Right lobe of liver (tissue), 4 donors: ENCODE measurements around the gene SIGLEC12.

Experiments used
- CTCF ChIP-seq, 4 donors: fragments of 200-600 bp in 3 of 4; fragments of 450-650 bp in 1 of 4; IDR thresholded peaks; one replicate each; pipeline versions ENCODE4 v1.5.1 to v1.8.0; 2016 to 2022; ENCODE audit warnings: antibody characterized with exemption in 4 of 4, mild to moderate bottlenecking in 2 of 4
- POLR2A ChIP-seq: fragments of 450-650 bp; IDR thresholded peaks from one replicate; pipeline ENCODE4 v1.6.1; 2017; ENCODE audit warnings: antibody characterized with exemption, mild to moderate bottlenecking
- donor health status: DM: no; HTN: no; CAD: no.
- donor health status: DM: no; HTN: no; CAD: no.
- donor health status: DM: no; HTN: yes; CAD: no.

- no peak for TF ChIP-seq CTCF (IDR thresholded peaks at IDR 0.05)
- TF ChIP-seq POLR2A = no peak
Measured at GRCh38 chr19:51470966-51471365, 30.6 kb downstream of the SIGLEC12 start.
